Hepatocyte (in vitro differentiated cells): Measurements from ENCODE around the gene ATP6V1B1. TPM values are rescaled to one million over a fixed set of nuclear protein-coding genes. Genes with fewer than 3 reads are reported as not detected.

ENCODE experiments used
- DNase-seq: peaks from one replicate; pipeline ENCODE4 v3.0.0-alpha.2; 2016; ENCODE audit warnings: low spot score
- H2AFZ ChIP-seq: fragments of 200-600 bp; sonication (generic); 2 replicates; pipeline ENCODE4 v1.6.0; 2016; ENCODE audit warnings: antibody characterized with exemption, mild to moderate bottlenecking
- H3K27ac ChIP-seq: fragments of 200-600 bp; sonication (generic); 2 replicates; pipeline ENCODE4 v1.5.1; 2016; ENCODE audit warnings: mild to moderate bottlenecking
- H3K27me3 ChIP-seq: fragments of 200-600 bp; sonication (generic); 2 replicates; pipeline ENCODE4 v1.6.1; 2016
- H3K36me3 ChIP-seq: fragments of 200-600 bp; sonication (generic); replicated peaks from 2 replicates; pipeline ENCODE4 v1.5.1; 2016; ENCODE audit warnings: low read depth; ENCODE audit not compliant: insufficient read depth
- H3K4me1 ChIP-seq: fragments of 200-600 bp; sonication (generic); 2 replicates; pipeline ENCODE4 v1.5.1; 2016; ENCODE audit warnings: mild to moderate bottlenecking, moderate library complexity; ENCODE audit not compliant: insufficient read depth
- H3K4me2 ChIP-seq: fragments of 200-600 bp; sonication (generic); 2 replicates; pipeline ENCODE4 v1.6.0; 2016
- H3K4me3 ChIP-seq: fragments of 200-600 bp; sonication (generic); 2 replicates; pipeline ENCODE4 v1.5.1; 2016; ENCODE audit warnings: mild to moderate bottlenecking
- H3K79me2 ChIP-seq: fragments of 200-600 bp; sonication (generic); 2 replicates; pipeline ENCODE4 v1.6.0; 2017; ENCODE audit warnings: mild to moderate bottlenecking
- H3K9me2 ChIP-seq: fragments of 200-600 bp; sonication (generic); replicated peaks from 2 replicates; pipeline ENCODE4 v1.6.0; 2017; ENCODE audit warnings: mild to moderate bottlenecking; ENCODE audit not compliant: insufficient read depth
- H3K9me3 ChIP-seq: fragments of 200-600 bp; sonication (generic); 2 replicates; pipeline ENCODE4 v1.5.1; 2016; ENCODE audit warnings: low read depth, mild to moderate bottlenecking
- H4K20me1 ChIP-seq: fragments of 200-600 bp; sonication (generic); 2 replicates; pipeline ENCODE4 v1.6.0; 2016; ENCODE audit warnings: mild to moderate bottlenecking; ENCODE audit not compliant: insufficient read depth, poor library complexity, severe bottlenecking
- EZH2 ChIP-seq: fragments of 200-600 bp; sonication (generic); IDR thresholded peaks from 2 replicates; pipeline ENCODE4 v1.6.1; 2016; ENCODE audit warnings: antibody characterized with exemption, mild to moderate bottlenecking, borderline replicate concordance
- EZH2phosphoT487 ChIP-seq: fragments of 200-600 bp; sonication (generic); IDR thresholded peaks from one replicate; pipeline ENCODE4 v1.6.1; 2018; ENCODE audit warnings: antibody characterized with exemption, mild to moderate bottlenecking, low read depth, moderate library complexity; ENCODE audit not compliant: unreplicated experiment, severe bottlenecking
- WGBS: methylation state at CpG from one replicate; pipeline ENCODE4 v1.1.6; 2016; ENCODE audit warnings: low lambda C conversion rate; ENCODE audit errors: missing lambda C conversion rate; 5-methylcytosine and 5-hydroxymethylcytosine counted together
- polyA plus RNA-seq: library from polyadenylated mRNA; unstranded; fragments of >200 nt; fragmentation: Nextera tagmentation; extraction: Ambion mirVana; gene quantifications from 2 replicates; pipeline ENCODE4 v1.2.1, GENCODE V29; 2016
- total RNA-seq: library from RNA; depleted of rRNA; stranded (reverse); fragments of >200 nt; gene quantifications from 2 replicates; pipeline ENCODE4 v1.2.3, GENCODE V29; 2014
- TF ChIP-seq, protein P1 (sequence below): fragments of 200-600 bp; sonication (generic); IDR thresholded peaks from 2 replicates; pipeline ENCODE4 v1.5.1; 2016; ENCODE audit warnings: antibody characterized with exemption, mild to moderate bottlenecking; ENCODE audit not compliant: poor library complexity

ATP6V1B1 gene
- total and polyA plus RNA-seq, 2 experiments from 2014 or later, result 1.7 to 2.9 TPM

DNA sequence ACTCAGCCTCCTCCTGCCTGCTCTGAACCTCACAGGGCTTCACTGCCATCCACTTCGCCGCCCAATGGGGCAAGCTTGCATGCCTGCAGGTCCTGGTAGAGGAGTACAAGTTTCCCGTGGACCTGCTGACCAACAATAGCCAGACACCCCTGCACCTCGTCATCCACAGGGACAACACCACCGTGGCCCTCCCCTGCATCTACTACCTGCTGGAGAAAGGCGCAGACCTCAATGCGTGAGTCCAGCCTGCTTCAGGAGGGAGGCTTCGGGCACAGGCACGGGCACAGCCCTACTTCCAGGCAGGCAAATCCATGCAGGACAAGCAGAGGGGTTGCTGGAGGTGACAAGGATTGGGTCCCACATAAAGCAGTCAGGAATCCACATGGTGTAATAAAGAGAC is 43.9 kb downstream of the ATP6V1B1 start:
- H4K20me1 ChIP-seq, result no peaks in the 10 kb centered on the region
- no peak overlapping the region for H3K4me3 ChIP-seq
- H3K4me1 ChIP-seq, result peaks cover 17% of the 10 kb centered on the region
- no peaks in the 10 kb centered on the region for H3K9me3 ChIP-seq
- H3K79me2 ChIP-seq, result no peaks in the 10 kb centered on the region
- H3K9me2 ChIP-seq, result no peaks in the 10 kb centered on the region
- no peaks in the 10 kb centered on the region for H3K36me3 ChIP-seq
- no peak overlapping the region for H2AFZ ChIP-seq
- WGBS, result 93% methylated on average over 9 of the region's 9 CpGs
- no peak overlapping the region for H3K27ac ChIP-seq
- TF ChIP-seq EZH2phosphoT487 (no peak), EZH2 (no peak)
- TF ChIP-seq, protein P1, sequence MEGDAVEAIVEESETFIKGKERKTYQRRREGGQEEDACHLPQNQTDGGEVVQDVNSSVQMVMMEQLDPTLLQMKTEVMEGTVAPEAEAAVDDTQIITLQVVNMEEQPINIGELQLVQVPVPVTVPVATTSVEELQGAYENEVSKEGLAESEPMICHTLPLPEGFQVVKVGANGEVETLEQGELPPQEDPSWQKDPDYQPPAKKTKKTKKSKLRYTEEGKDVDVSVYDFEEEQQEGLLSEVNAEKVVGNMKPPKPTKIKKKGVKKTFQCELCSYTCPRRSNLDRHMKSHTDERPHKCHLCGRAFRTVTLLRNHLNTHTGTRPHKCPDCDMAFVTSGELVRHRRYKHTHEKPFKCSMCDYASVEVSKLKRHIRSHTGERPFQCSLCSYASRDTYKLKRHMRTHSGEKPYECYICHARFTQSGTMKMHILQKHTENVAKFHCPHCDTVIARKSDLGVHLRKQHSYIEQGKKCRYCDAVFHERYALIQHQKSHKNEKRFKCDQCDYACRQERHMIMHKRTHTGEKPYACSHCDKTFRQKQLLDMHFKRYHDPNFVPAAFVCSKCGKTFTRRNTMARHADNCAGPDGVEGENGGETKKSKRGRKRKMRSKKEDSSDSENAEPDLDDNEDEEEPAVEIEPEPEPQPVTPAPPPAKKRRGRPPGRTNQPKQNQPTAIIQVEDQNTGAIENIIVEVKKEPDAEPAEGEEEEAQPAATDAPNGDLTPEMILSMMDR, result no peak
- no peak overlapping the region for H3K4me2 ChIP-seq
- H3K27me3 ChIP-seq, result no peaks in the 10 kb centered on the region
- DNase-seq, result no peak

DNA sequence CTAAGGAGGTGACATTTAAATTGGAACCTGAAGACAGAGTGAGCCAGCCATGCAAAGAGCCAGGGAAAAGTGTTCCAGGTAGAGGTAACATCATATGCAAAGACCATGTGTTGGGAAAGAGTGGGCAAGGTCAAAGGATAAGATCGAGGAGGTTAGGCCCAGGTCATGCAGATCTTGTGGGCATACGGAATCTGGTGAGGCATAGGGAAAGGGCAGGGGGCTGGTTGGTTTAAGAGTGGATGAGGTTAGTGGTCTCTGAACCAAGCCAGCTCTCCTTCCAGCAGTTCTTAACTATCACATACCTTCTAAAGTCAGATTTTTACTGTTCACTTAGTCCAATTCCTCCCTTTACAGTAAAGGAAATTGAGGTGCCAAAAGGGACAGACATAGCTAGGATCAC is 45.7 kb downstream of the ATP6V1B1 start:
- Histone ChIP-seq H2AFZ (no peak overlapping the region), H3K4me3 (no peak overlapping the region), H3K4me1 (peaks cover 15% of the 10 kb centered on the region), H3K9me3 (no peaks in the 10 kb centered on the region), H3K79me2 (no peaks in the 10 kb centered on the region), H3K9me2 (no peaks in the 10 kb centered on the region), H4K20me1 (no peaks in the 10 kb centered on the region), H3K27ac (no peak overlapping the region), H3K36me3 (no peaks in the 10 kb centered on the region), H3K4me2 (no peak overlapping the region), H3K27me3 (no peaks in the 10 kb centered on the region)
- no peak for DNase-seq
- WGBS, result 87% methylated on average over 2 of the region's 2 CpGs
- TF ChIP-seq, protein P1, result no peak
- no peak for TF ChIP-seq EZH2
- TF ChIP-seq EZH2phosphoT487, result no peak

DNA sequence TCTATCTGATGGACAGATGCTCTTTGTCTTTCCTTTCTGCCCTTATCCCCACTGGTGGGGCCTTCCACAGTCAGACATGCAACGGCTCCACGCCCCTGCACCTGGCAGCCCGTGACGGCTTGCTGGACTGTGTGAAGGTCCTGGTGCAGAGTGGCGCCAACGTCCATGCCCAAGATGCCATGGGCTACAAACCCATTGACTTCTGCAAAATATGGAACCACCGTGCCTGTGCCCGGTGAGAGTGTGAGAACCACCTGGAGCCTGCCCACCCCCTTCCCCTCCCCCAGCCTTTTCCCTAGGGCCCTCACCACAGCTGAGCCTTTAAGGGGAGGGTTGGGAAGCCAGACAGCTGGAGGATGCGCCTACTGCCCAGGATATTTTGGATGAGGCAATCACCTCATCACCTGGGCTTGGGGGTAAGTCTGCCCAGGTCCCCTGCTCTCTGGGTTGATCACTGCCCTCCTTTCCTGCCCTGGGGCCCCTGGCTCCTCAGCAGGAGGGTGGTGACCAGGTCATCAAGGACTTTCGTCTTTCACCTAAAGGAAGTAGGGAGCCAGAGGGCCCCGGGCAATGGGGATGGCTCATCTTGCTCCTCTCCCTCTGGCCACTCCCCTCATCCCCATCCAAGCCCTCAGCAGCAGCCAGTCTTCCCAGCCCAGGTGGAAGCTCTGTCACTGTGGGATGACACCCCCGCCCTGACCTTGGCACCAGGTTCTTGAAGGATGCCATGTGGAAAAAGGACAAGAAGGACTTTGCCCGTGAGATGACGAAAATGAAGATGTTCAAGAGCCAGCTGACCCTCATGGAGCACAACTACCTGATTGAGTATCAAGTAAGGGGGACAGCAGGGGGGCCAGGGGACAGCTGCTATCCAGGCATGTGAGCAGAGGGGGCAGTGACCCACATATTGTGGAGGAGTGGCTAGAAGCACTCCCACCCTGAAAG is 46.4 kb downstream of the ATP6V1B1 start:
- TF ChIP-seq, protein P1, result no peak
- TF ChIP-seq EZH2 (no peak), EZH2phosphoT487 (no peak)
- Histone ChIP-seq H4K20me1 (no peaks in the 10 kb centered on the region), H3K4me2 (no peak overlapping the region), H3K4me1 (peaks cover 11% of the 10 kb centered on the region), H3K27me3 (no peaks in the 10 kb centered on the region), H3K79me2 (no peaks in the 10 kb centered on the region), H3K9me2 (no peaks in the 10 kb centered on the region), H3K9me3 (no peaks in the 10 kb centered on the region), H3K27ac (no peak overlapping the region), H2AFZ (no peak overlapping the region), H3K36me3 (no peaks in the 10 kb centered on the region), H3K4me3 (no peak overlapping the region)
- no peak for DNase-seq
- WGBS, result 95% methylated on average over 14 of the region's 14 CpGs
